GM23338 (cell line): ENCODE results near the gene CUBN. TPM values are rescaled to one million over a fixed set of nuclear protein-coding genes. Genes with fewer than 3 reads are reported as not detected.

Experiments used
- ATAC-seq: fragments of 200-7000 bp; cut with Tn5 transposase; 3 replicates; pipeline ENCODE4 v1.9.1; 2020
- DNase-seq: peaks from one replicate; pipeline ENCODE4 v3.0.0-alpha.2; 2015; ENCODE audit warnings: low spot score
- H2AFZ ChIP-seq: fragments of 200-600 bp; sonication (generic); 2 replicates; pipeline ENCODE4 v1.8.0; 2016; ENCODE audit warnings: antibody characterized with exemption, mild to moderate bottlenecking, moderate library complexity
- H3F3A ChIP-seq: fragments of 200-600 bp; sonication (generic); replicated peaks from 2 replicates; pipeline ENCODE4 v1.8.0; 2017; ENCODE audit warnings: antibody characterized with exemption, mixed run types, low read depth
- H3K27ac ChIP-seq: fragments of 200-600 bp; sonication (generic); 2 replicates; pipeline ENCODE4 v1.6.1; 2016; ENCODE audit warnings: low read depth
- H3K27me3 ChIP-seq: fragments of 200-600 bp; sonication (generic); 2 replicates; pipeline ENCODE4 v1.8.0; 2016; ENCODE audit warnings: mild to moderate bottlenecking, mixed run types, moderate library complexity; ENCODE audit not compliant: insufficient read depth
- H3K36me3 ChIP-seq: fragments of 200-600 bp; sonication (generic); 2 replicates; pipeline ENCODE4 v1.8.0; 2016; ENCODE audit warnings: mild to moderate bottlenecking; ENCODE audit not compliant: insufficient read depth
- H3K4me1 ChIP-seq: fragments of 200-600 bp; sonication (generic); 2 replicates; pipeline ENCODE4 v1.8.0; 2016; ENCODE audit warnings: mild to moderate bottlenecking, moderate library complexity; ENCODE audit not compliant: insufficient read depth
- H3K4me2 ChIP-seq: fragments of 200-600 bp; sonication (generic); 2 replicates; pipeline ENCODE4 v1.7.1; 2017; ENCODE audit warnings: mixed run types
- H3K4me3 ChIP-seq: fragments of 200-600 bp; sonication (generic); 2 replicates; pipeline ENCODE4 v1.6.1; 2016; ENCODE audit warnings: mixed run types
- H3K79me2 ChIP-seq: fragments of 200-600 bp; sonication (generic); replicated peaks from 2 replicates; pipeline ENCODE4 v1.8.0; 2017; ENCODE audit warnings: mild to moderate bottlenecking; ENCODE audit not compliant: insufficient read depth
- H3K9me2 ChIP-seq: fragments of 200-600 bp; sonication (generic); 2 replicates; pipeline ENCODE4 v1.8.0; 2017; ENCODE audit not compliant: insufficient read depth
- H4K20me1 ChIP-seq: fragments of 200-600 bp; sonication (generic); replicated peaks from 2 replicates; pipeline ENCODE4 v1.8.0; 2017; ENCODE audit warnings: mild to moderate bottlenecking; ENCODE audit not compliant: insufficient read depth
- H3K27ac Mint-ChIP-seq: 2 replicates; pipeline ENCODE4 v1.8.0; 2020; ENCODE audit warnings: inconsistent platforms, mild to moderate bottlenecking, moderate library complexity, mixed read lengths
- H3K27me3 Mint-ChIP-seq: 3 replicates; pipeline ENCODE4 v1.8.0; 2022; ENCODE audit warnings: low read depth, mild to moderate bottlenecking, moderate library complexity, mixed read lengths, inconsistent platforms; ENCODE audit not compliant: insufficient read depth, poor library complexity
- H3K36me3 Mint-ChIP-seq: 3 replicates; pipeline ENCODE4 v1.8.0; 2021; ENCODE audit warnings: low read depth, mild to moderate bottlenecking, inconsistent platforms, moderate library complexity, mixed read lengths
- H3K4me1 Mint-ChIP-seq: 3 replicates; pipeline ENCODE4 v1.8.0; 2020; ENCODE audit warnings: mild to moderate bottlenecking, inconsistent platforms, mixed read lengths
- H3K4me3 Mint-ChIP-seq: 3 replicates; pipeline ENCODE4 v1.8.0; 2021; ENCODE audit warnings: moderate library complexity, mild to moderate bottlenecking, inconsistent platforms, mixed read lengths
- H3K9me3 Mint-ChIP-seq: 3 replicates; pipeline ENCODE4 v1.8.0; 2020; ENCODE audit warnings: moderate library complexity, mild to moderate bottlenecking, inconsistent platforms, mixed read lengths
- CTCF ChIP-seq, 2 experiments: fragments of 200-600 bp in 1 of 2; sonication (generic) in 1 of 2; conservative IDR thresholded peaks; 2 replicates each; pipeline versions ENCODE4 v1.5.1 to v1.6.1; 2016 to 2017; ENCODE audit warnings: antibody characterized with exemption in 2 of 2, low read depth in 2 of 2, mild to moderate bottlenecking in 2 of 2, moderate library complexity in 1 of 2
- EZH2phosphoT487 ChIP-seq: fragments of 200-600 bp; sonication (generic); IDR thresholded peaks from one replicate; pipeline ENCODE4 v1.8.1; 2018; ENCODE audit warnings: antibody characterized with exemption; ENCODE audit not compliant: unreplicated experiment
- JUNB ChIP-seq: IDR thresholded peaks from one replicate; pipeline ENCODE4 v1.6.1; 2016; ENCODE audit warnings: antibody characterized with exemption; ENCODE audit not compliant: unreplicated experiment
- NANOG ChIP-seq: IDR thresholded peaks from 2 replicates; pipeline ENCODE4 v1.6.1; 2016; ENCODE audit warnings: antibody characterized with exemption, borderline replicate concordance
- REST ChIP-seq: IDR thresholded peaks from one replicate; pipeline ENCODE4 v1.6.1; 2018; ENCODE audit warnings: antibody characterized with exemption; ENCODE audit not compliant: unreplicated experiment
- STAT1 ChIP-seq: IDR thresholded peaks from one replicate; pipeline ENCODE4 v1.6.1; 2016; ENCODE audit warnings: antibody characterized with exemption; ENCODE audit not compliant: unreplicated experiment
- ZNF462 ChIP-seq: fragments of 250-450 bp; sonication (Bioruptor Pico); IDR thresholded peaks from 2 replicates; pipeline ENCODE4 v1.5.0; 2020; ENCODE audit warnings: mild to moderate bottlenecking, moderate library complexity
- polyA plus RNA-seq: library from polyadenylated mRNA; unstranded; fragments of >200 nt; fragmentation: Nextera tagmentation; extraction: Ambion mirVana; gene quantifications from 2 replicates; pipeline ENCODE4 v1.2.1, GENCODE V29; 2016
- total RNA-seq: library from RNA; depleted of rRNA; stranded (reverse); fragments of >200 nt; shearing (Covaris generic); gene quantifications from 2 replicates; pipeline ENCODE4 v1.2.3, GENCODE V29; 2014

The CUBN gene
- total and polyA plus RNA-seq, 2 experiments from 2014 or later = 0.06 to 1.8 TPM

- H3K4me1 ChIP-seq = no peaks in the 10 kb centered on the region; the same call in 1 of the 2 replicates
- Mint-ChIP-seq H3K9me3 (no peaks in the 10 kb centered on the region), H3K4me3 (no peak overlapping the region), H3K36me3 (no peaks in the 10 kb centered on the region), H3K4me1 (peaks cover 9% of the 10 kb centered on the region; the same call in 2 of the 3 replicates), H3K27ac (no peak overlapping the region), H3K27me3 (no peaks in the 10 kb centered on the region)
- no peaks in the 10 kb centered on the region for H3K36me3 ChIP-seq
- no peaks in the 10 kb centered on the region for H3F3A ChIP-seq
- H4K20me1 ChIP-seq = no peaks in the 10 kb centered on the region
- no peaks in the 10 kb centered on the region for H3K27me3 ChIP-seq
- H3K4me2 ChIP-seq = no peak overlapping the region
- H3K27ac ChIP-seq = no peak overlapping the region
- no peaks in the 10 kb centered on the region for H3K79me2 ChIP-seq
- DNase-seq (no peak), ATAC-seq (no peak)
- H3K9me2 ChIP-seq = no peaks in the 10 kb centered on the region; the same call in 1 of the 2 replicates
- no peak overlapping the region for H3K4me3 ChIP-seq
- TF ChIP-seq NANOG = no peak
- TF ChIP-seq REST = no peak
- TF ChIP-seq JUNB = no peak
- TF ChIP-seq EZH2phosphoT487 = no peak
- TF ChIP-seq CTCF (conservative IDR thresholded peaks at IDR 0.05; ENCODE audit: low read depth in 2 of 2) = no peak
- no peak for TF ChIP-seq ZNF462 (CRISPR knock-in tag)
- no peak for TF ChIP-seq STAT1
- no peak overlapping the region for H2AFZ ChIP-seq
These were observed 86.0 kb downstream of the CUBN start for GRCh38 chr10:17043586-17043985.
